Karpas-422 (cell line): ENCODE measurements around the gene SPATA21. TPM values are rescaled to one million over a fixed set of nuclear protein-coding genes. Genes with fewer than 3 reads are reported as not detected.
A peak's percentile ranks its signal among the peaks of the same experiment; 100 is the strongest.
"Not testable (repeated sequence)": the region's sequence is repeated elsewhere in the genome, so short reads cannot be mapped to it uniquely, and the experiment has no call there.

ENCODE experiments used
- DNase-seq: peaks from one replicate; pipeline ENCODE4 v3.0.0-alpha.2; 2015
- H2AFZ ChIP-seq: fragments of 200-600 bp; sonication (generic); 2 replicates; pipeline ENCODE4 v1.6.1; 2014; ENCODE audit warnings: antibody characterized with exemption, low read length, mixed read lengths
- H3K27ac ChIP-seq: fragments of 200-600 bp; sonication (generic); 2 replicates; pipeline ENCODE4 v1.5.1; 2014; ENCODE audit warnings: mild to moderate bottlenecking, low read length, moderate library complexity
- H3K27me3 ChIP-seq: fragments of 200-600 bp; sonication (generic); 2 replicates; pipeline ENCODE4 v1.6.1; 2014; ENCODE audit warnings: low read length, mixed read lengths
- H3K36me3 ChIP-seq: fragments of 200-600 bp; sonication (generic); 2 replicates; pipeline ENCODE4 v1.6.1; 2014; ENCODE audit warnings: low read length, mixed read lengths; ENCODE audit not compliant: insufficient read depth
- H3K4me1 ChIP-seq: fragments of 200-600 bp; sonication (generic); 2 replicates; pipeline ENCODE4 v1.6.1; 2014; ENCODE audit warnings: mild to moderate bottlenecking, low read length, mixed read lengths
- H3K4me2 ChIP-seq: fragments of 200-600 bp; sonication (generic); 2 replicates; pipeline ENCODE4 v1.6.1; 2014; ENCODE audit warnings: low read length, low read depth, mild to moderate bottlenecking; ENCODE audit not compliant: poor library complexity, severe bottlenecking
- H3K4me3 ChIP-seq: fragments of 200-600 bp; sonication (generic); 2 replicates; pipeline ENCODE4 v1.5.1; 2014; ENCODE audit warnings: mild to moderate bottlenecking, antibody characterized with exemption, low read length, mixed read lengths
- H3K79me2 ChIP-seq: fragments of 200-600 bp; sonication (generic); 2 replicates; pipeline ENCODE4 v1.6.1; 2014; ENCODE audit warnings: mild to moderate bottlenecking, low read length, mixed read lengths
- H3K9ac ChIP-seq: fragments of 200-600 bp; sonication (generic); 2 replicates; pipeline ENCODE4 v1.6.0; 2014; ENCODE audit warnings: low read length
- H3K9me2 ChIP-seq: fragments of 200-600 bp; sonication (generic), shearing (Covaris generic); replicated peaks from 2 replicates; pipeline ENCODE4 v1.6.0; 2014; ENCODE audit warnings: mild to moderate bottlenecking, low read length, moderate library complexity; ENCODE audit not compliant: insufficient read depth
- H3K9me3 ChIP-seq: fragments of 300-700, 200-600 bp; sonication (generic); 2 replicates; pipeline ENCODE4 v1.6.1; 2014; ENCODE audit warnings: low read length, mixed read lengths
- H4K20me1 ChIP-seq: fragments of 200-600 bp; sonication (generic); 2 replicates; pipeline ENCODE4 v1.6.1; 2014; ENCODE audit warnings: mild to moderate bottlenecking, antibody characterized with exemption, low read length, low read depth; ENCODE audit not compliant: insufficient read depth
- total RNA-seq: library from RNA; depleted of rRNA; stranded (reverse); fragments of >200 nt; shearing (Covaris generic); gene quantifications from 2 replicates; pipeline ENCODE4 v1.2.3, GENCODE V29; 2014; ENCODE audit warnings: low replicate concordance

The SPATA21 gene
- total RNA-seq, 1 experiment from 2014 or later, result 1.2 TPM

DNA sequence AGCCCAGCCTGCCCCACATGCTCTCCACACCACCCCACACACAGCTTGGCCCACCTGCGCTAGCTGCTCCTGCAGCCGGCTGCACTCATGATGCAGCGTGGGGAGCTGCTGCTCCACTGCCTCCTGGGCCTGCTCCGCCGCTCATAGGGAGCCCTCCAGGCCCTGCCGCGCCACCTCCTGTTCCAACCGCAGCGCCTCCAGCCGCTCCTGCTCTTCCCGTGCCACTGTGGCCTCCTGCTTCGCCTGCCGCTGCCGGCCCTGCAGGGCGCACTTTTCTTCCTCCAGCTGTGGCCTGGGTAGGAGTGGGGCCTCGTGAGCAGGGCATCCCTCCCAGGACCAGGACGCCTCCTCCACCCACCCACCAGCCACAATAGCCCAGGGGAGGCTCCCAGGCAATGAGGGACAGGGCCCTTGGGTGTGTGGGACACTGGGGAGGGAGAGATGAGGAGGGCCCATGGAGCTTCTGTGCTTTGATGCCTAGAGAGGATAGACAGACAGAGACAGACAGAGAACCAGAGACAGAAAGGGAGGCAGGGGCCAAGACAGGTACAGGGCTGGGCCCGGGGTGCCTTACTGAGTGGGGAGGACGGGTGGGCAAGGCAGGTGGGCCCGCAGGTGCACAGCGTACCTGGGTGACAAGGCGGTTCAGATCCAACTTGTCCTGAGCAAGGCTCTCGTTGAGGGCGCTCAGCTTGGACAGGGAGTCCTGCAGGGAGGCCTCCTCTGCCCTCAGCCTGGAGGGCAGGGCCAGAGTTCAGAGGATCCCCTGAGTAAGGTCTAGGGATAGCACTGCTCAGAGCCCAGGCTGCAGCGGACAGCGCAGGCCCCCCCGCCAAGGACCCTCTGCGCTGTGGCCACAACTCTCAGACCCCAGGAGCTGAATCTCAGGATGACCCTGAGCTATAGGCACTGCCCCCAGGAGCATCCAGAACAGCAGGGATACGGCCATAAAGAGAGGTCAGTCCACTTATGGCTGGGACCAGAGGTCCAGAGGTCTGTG, 38.8 kb upstream of the SPATA21 start:
- H3K27ac ChIP-seq, H3K9me2 ChIP-seq, H2AFZ ChIP-seq, H3K4me1 ChIP-seq, H3K36me3 ChIP-seq, H4K20me1 ChIP-seq, H3K79me2 ChIP-seq, H3K9ac ChIP-seq, DNase-seq, H3K4me2 ChIP-seq, H3K27me3 ChIP-seq, H3K4me3 ChIP-seq, H3K9me3 ChIP-seq: not testable (repeated sequence)

DNA sequence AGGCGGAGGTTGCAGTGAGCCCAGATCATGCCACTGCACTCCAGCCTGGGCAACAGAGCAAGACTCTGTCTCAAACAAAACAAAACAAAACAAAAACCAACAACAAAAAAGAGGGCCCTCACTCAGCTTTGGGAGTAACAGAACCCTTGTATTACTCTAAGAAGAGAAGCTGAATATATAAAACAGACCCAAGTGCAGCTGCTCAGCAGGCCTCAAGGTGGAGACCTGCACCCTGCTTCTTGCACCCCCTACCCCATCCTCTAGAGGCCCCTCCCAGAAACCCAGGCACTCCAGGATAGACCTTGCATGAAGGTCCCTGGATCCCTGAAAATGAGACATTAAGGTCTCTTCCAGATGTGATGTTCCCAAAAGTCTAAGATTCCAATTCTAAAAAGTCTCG, 37.7 kb upstream of the SPATA21 start:
- H3K79me2 ChIP-seq, H3K9me2 ChIP-seq, H3K4me2 ChIP-seq, H4K20me1 ChIP-seq, H3K4me3 ChIP-seq, H3K36me3 ChIP-seq, H3K27ac ChIP-seq, H3K4me1 ChIP-seq, H2AFZ ChIP-seq, H3K9ac ChIP-seq, H3K9me3 ChIP-seq, H3K27me3 ChIP-seq: not testable (repeated sequence)
- peak; percentile 59 for DNase-seq

DNA sequence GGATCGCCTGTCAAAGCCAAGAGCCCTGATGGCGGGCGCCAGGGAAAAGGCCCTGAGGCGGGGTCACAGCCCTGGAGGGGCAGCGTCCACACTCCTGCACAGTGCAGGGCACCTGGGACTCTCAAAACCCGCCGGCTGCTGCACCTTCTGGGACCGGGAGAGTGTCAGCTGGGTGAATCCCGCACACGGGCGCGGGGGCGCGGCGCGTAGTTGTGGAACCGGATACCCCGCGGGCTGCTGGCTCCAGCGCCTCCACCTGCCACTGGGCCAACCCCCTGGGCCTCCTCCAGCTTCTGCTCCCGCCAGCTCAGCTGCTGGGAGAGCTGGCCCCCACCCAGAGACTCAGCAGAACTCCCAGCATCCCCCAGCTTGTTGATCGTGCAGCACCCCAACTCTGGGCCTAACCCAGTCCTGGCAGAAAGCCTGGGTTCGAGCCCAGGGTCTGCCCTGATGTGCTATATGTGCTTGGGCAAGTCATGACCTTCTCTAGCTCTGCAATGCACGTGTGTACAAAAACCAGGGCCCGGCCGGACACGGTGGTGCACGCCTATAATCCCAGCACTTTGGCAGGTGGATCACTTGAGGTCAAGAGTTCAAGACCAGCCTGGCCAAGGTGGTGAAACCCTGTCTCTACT, 37.1 kb upstream of the SPATA21 start:
- no peaks in the 10 kb centered on the region for H3K9me2 ChIP-seq
- no peaks in the 10 kb centered on the region for H3K27me3 ChIP-seq
- H3K4me3 ChIP-seq, result no peak overlapping the region
- no peak for DNase-seq
- no peak overlapping the region for H2AFZ ChIP-seq
- no peaks in the 10 kb centered on the region for H3K79me2 ChIP-seq
- H3K4me1 ChIP-seq, result no peaks in the 10 kb centered on the region
- no peaks in the 10 kb centered on the region for H3K9me3 ChIP-seq
- no peaks in the 10 kb centered on the region; the same call in 1 of the 2 replicates for H3K36me3 ChIP-seq
- no peak overlapping the region for H3K9ac ChIP-seq
- no peak overlapping the region for H3K4me2 ChIP-seq
- no peak overlapping the region for H3K27ac ChIP-seq
- no peaks in the 10 kb centered on the region for H4K20me1 ChIP-seq

DNA sequence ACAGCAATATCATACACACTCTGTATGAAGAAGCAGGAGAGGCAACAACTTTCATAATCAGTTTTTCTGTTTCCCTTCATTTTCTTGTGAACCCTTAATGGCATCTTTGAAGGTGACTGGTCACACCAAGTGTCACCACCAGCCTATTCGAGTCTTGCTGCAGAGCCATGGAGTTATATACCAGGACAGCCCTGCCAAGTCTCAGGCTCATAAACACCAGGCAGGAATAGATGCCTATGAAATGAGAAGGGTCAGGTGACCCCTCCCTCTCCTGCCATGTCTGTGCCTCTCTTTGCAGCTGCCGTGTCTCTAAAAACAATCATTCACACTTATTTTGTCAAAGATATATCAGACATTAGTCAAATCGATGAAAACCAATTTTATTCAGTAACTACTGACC, 31.3 kb upstream of the SPATA21 start:
- no peak overlapping the region for H2AFZ ChIP-seq
- peaks cover 3% of the 10 kb centered on the region; the same call in 1 of the 2 replicates for H3K36me3 ChIP-seq
- no peak for DNase-seq
- H3K27ac ChIP-seq, result no peak overlapping the region
- no peaks in the 10 kb centered on the region for H3K9me3 ChIP-seq
- no peaks in the 10 kb centered on the region for H3K9me2 ChIP-seq
- H3K4me1 ChIP-seq, result no peaks in the 10 kb centered on the region
- no peak overlapping the region for H3K9ac ChIP-seq
- no peaks in the 10 kb centered on the region for H4K20me1 ChIP-seq
- no peaks in the 10 kb centered on the region for H3K27me3 ChIP-seq
- no peak overlapping the region for H3K4me2 ChIP-seq
- H3K79me2 ChIP-seq, result no peaks in the 10 kb centered on the region
- no peak overlapping the region for H3K4me3 ChIP-seq

DNA sequence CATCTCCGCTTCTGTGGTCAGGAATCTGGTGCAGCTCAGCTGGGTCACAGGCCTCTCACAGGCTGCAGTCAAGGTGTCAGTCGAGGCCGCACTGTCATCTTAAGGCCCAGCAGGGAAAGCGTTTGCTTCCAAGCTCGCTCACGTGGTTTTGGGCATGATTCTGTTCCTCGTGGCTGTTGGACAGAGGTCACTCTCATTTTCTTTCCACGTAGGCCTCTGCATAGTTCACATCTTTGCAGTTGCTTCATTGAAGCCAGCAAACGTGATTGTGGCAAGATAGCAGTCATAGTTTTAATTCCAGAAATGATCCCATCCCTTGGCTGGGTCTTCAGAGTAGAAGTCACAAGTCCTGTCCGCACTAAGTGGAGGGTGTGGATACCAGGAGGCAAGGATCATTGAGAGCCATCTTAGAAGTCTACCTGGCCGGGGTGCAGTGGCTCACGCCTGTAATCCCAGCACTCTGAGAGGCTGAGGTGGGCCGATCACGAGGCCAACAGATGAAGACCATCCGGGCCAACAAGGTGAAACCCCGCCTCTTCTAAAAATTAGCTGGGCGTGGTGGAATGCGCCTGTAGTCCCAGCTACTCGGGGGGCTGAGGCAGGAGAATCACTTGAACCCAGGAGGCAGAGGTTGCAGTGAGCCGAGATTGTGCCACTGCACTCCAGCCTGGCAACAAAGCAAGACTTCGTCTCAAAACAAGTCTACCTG, 27.8 kb upstream of the SPATA21 start:
- no peak overlapping the region for H3K4me3 ChIP-seq
- H3K4me2 ChIP-seq, result no peak overlapping the region
- no peak for DNase-seq
- no peaks in the 10 kb centered on the region for H3K27me3 ChIP-seq
- no peaks in the 10 kb centered on the region for H3K9me2 ChIP-seq
- no peaks in the 10 kb centered on the region for H3K79me2 ChIP-seq
- no peak overlapping the region for H2AFZ ChIP-seq
- no peaks in the 10 kb centered on the region for H4K20me1 ChIP-seq
- H3K9ac ChIP-seq, result no peak overlapping the region
- no peaks in the 10 kb centered on the region for H3K9me3 ChIP-seq
- peaks cover 6% of the 10 kb centered on the region for H3K36me3 ChIP-seq
- no peak overlapping the region for H3K27ac ChIP-seq
- H3K4me1 ChIP-seq, result no peaks in the 10 kb centered on the region

DNA sequence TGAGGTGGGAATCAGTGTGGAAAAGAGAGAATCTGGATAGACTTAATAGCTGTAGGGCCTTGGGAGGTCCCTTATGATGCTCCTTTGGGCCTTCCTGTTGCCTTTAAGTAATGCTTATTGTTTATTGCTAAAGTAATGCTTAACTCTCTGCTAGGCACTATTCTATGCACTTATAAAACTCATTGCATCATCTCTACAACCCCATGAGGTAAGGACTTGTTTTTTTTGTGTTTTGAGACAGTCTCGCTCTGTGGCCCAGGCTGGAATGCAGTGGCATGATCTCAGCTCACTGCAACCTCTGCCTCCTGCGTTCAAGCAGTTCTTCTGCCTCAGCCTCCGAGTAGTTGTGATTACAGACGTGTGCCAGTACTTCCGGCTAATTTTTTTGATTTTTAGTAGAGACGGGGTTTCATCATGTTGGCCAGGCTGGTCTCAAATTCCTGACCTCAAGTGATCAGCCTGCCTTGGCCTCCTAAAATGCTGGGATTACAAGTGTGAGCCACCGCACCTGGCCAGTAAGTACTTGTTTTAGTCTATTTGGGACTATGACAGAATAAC, 25.6 kb upstream of the SPATA21 start:
- Histone ChIP-seq H3K4me2 (no peak overlapping the region), H3K27ac (no peak overlapping the region), H3K4me3 (no peak overlapping the region), H3K36me3 (peaks cover 6% of the 10 kb centered on the region), H2AFZ (no peak overlapping the region), H3K4me1 (no peaks in the 10 kb centered on the region), H3K9ac (no peak overlapping the region), H3K27me3 (no peaks in the 10 kb centered on the region), H3K79me2 (no peaks in the 10 kb centered on the region), H3K9me2 (no peaks in the 10 kb centered on the region), H4K20me1 (no peaks in the 10 kb centered on the region), H3K9me3 (no peaks in the 10 kb centered on the region)
- DNase-seq, result no peak

DNA sequence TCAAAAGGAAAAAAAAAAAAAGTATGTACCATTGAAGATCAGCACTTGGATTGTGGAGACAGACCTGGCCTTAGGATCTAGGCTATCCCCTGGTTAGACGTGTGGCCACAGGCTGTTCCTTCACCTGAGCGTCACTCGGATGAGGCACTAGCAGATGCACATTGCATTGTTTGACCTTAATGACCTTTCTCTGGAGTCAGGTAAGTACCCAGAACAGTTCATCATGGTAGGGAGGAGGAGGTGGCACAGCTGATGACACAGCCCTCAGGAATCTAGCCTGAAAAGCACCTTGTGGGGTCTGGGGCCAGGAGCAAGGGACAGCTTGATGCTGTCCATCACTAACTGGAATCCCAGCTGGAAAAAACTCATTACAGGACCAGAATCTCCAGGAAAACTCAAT, 24.5 kb upstream of the SPATA21 start:
- no peaks in the 10 kb centered on the region for H3K9me2 ChIP-seq

More for the DNA sequence above, 24.5 kb upstream of the SPATA21 start:
- no peaks in the 10 kb centered on the region for H3K9me3 ChIP-seq
- H3K79me2 ChIP-seq, result no peaks in the 10 kb centered on the region
- no peak for DNase-seq
- peaks cover 6% of the 10 kb centered on the region for H3K36me3 ChIP-seq
- no peaks in the 10 kb centered on the region for H3K27me3 ChIP-seq
- no peaks in the 10 kb centered on the region for H3K4me1 ChIP-seq
- no peak overlapping the region for H3K4me3 ChIP-seq
- H4K20me1 ChIP-seq, result no peaks in the 10 kb centered on the region
- H3K27ac ChIP-seq, result no peak overlapping the region
- no peak overlapping the region for H3K4me2 ChIP-seq
- no peak overlapping the region for H2AFZ ChIP-seq
- no peak overlapping the region for H3K9ac ChIP-seq
